Type B pancreatic cell (in vitro differentiated cells): ENCODE results near the gene MAGI1. TPM values are rescaled to one million over a fixed set of nuclear protein-coding genes. Genes with fewer than 3 reads are reported as not detected.

Source experiments
- DNase-seq: peaks from one replicate; pipeline ENCODE4 v3.0.0; 2021; ENCODE audit warnings: mixed read lengths; ENCODE audit not compliant: unreplicated experiment; ENCODE audit errors: extremely low spot score
- H3K27ac Mint-ChIP-seq: 2 replicates; pipeline ENCODE4 v1.8.0; 2021; ENCODE audit warnings: mild to moderate bottlenecking, mixed read lengths
- H3K27me3 Mint-ChIP-seq: 2 replicates; pipeline ENCODE4 v1.8.0; 2021; ENCODE audit warnings: mixed read lengths
- H3K36me3 Mint-ChIP-seq: 2 replicates; pipeline ENCODE4 v1.8.0; 2021; ENCODE audit warnings: mixed read lengths
- H3K4me1 Mint-ChIP-seq: one replicate; pipeline ENCODE4 v1.8.0; 2021; ENCODE audit warnings: mixed read lengths; ENCODE audit not compliant: unreplicated experiment
- H3K4me3 Mint-ChIP-seq: 2 replicates; pipeline ENCODE4 v1.8.0; 2021; ENCODE audit warnings: mild to moderate bottlenecking, mixed read lengths
- H3K9me3 Mint-ChIP-seq: 2 replicates; pipeline ENCODE4 v1.8.0; 2021; ENCODE audit warnings: mixed read lengths
- CTCF ChIP-seq: fragments of 200-600 bp; sonication (generic); conservative IDR thresholded peaks from 2 replicates; pipeline ENCODE4 v1.5.0; 2021; ENCODE audit warnings: antibody characterized with exemption, mild to moderate bottlenecking
- total RNA-seq: library from RNA; stranded (reverse); gene quantifications from 2 replicates; pipeline ENCODE4 v1.2.1, GENCODE V29; 2021; ENCODE audit warnings: low replicate concordance

Gene MAGI1
- total RNA-seq, 1 donor from 2014 or later: 53.1 TPM

GRCh38 chr3:65563861-65564260, 474.9 kb downstream of the MAGI1 start:
- Mint-ChIP-seq H3K4me1 (peaks cover 28% of the 10 kb centered on the region), H3K9me3 (no peaks in the 10 kb centered on the region), H3K27ac (no peak overlapping the region), H3K4me3 (no peak overlapping the region), H3K36me3 (no peaks in the 10 kb centered on the region), H3K27me3 (no peaks in the 10 kb centered on the region)
- no peak for DNase-seq
- no peak for TF ChIP-seq CTCF

GRCh38 chr3:65562447-65562846, 476.3 kb downstream of the MAGI1 start:
- no peaks in the 10 kb centered on the region for H3K27me3 Mint-ChIP-seq
- H3K4me1 Mint-ChIP-seq: peaks cover 28% of the 10 kb centered on the region
- H3K36me3 Mint-ChIP-seq: no peaks in the 10 kb centered on the region
- no peaks in the 10 kb centered on the region for H3K9me3 Mint-ChIP-seq
- TF ChIP-seq CTCF: no peak
- H3K27ac Mint-ChIP-seq: no peak overlapping the region
- no peak for DNase-seq
- no peak overlapping the region for H3K4me3 Mint-ChIP-seq

GRCh38 chr3:65561617-65562016, 477.1 kb downstream of the MAGI1 start:
- peaks cover 28% of the 10 kb centered on the region for H3K4me1 Mint-ChIP-seq
- no peak overlapping the region for H3K27ac Mint-ChIP-seq
- no peaks in the 10 kb centered on the region for H3K36me3 Mint-ChIP-seq
- TF ChIP-seq CTCF: no peak
- no peaks in the 10 kb centered on the region for H3K9me3 Mint-ChIP-seq
- no peaks in the 10 kb centered on the region for H3K27me3 Mint-ChIP-seq
- H3K4me3 Mint-ChIP-seq: no peak overlapping the region
- no peak for DNase-seq

GRCh38 chr3:65560901-65561300, 477.8 kb downstream of the MAGI1 start:
- no peaks in the 10 kb centered on the region for H3K27me3 Mint-ChIP-seq
- H3K9me3 Mint-ChIP-seq: no peaks in the 10 kb centered on the region
- no peak overlapping the region for H3K4me3 Mint-ChIP-seq
- H3K27ac Mint-ChIP-seq: no peak overlapping the region
- no peak for TF ChIP-seq CTCF
- DNase-seq: no peak
- H3K36me3 Mint-ChIP-seq: no peaks in the 10 kb centered on the region
- H3K4me1 Mint-ChIP-seq: peaks cover 28% of the 10 kb centered on the region

- TF ChIP-seq CTCF: no peak
- Mint-ChIP-seq H3K4me1 (peaks cover 28% of the 10 kb centered on the region), H3K9me3 (no peaks in the 10 kb centered on the region), H3K27ac (no peak overlapping the region), H3K4me3 (no peak overlapping the region), H3K27me3 (no peaks in the 10 kb centered on the region), H3K36me3 (no peaks in the 10 kb centered on the region)
- no peak for DNase-seq
Measured at GRCh38 chr3:65560133-65560532, 478.6 kb downstream of the MAGI1 start.

GRCh38 chr3:65559643-65560042, 479.1 kb downstream of the MAGI1 start:
- H3K27ac Mint-ChIP-seq: no peak overlapping the region
- no peaks in the 10 kb centered on the region for H3K36me3 Mint-ChIP-seq
- peaks cover 25% of the 10 kb centered on the region for H3K4me1 Mint-ChIP-seq
- DNase-seq: no peak
- H3K27me3 Mint-ChIP-seq: no peaks in the 10 kb centered on the region
- TF ChIP-seq CTCF: no peak
- no peak overlapping the region for H3K4me3 Mint-ChIP-seq
- H3K9me3 Mint-ChIP-seq: no peaks in the 10 kb centered on the region
